ENCODE measurements around the gene ITM2B.
"Not testable (repeated sequence)": the region's sequence is repeated elsewhere in the genome, so short reads cannot be mapped to it uniquely, and the experiment has no call there.

GRCh38 chr13:48207207-48207606 lies 25.8 kb upstream of the ITM2B start:
- TF ChIP-seq CTCF, ZNF600, ZNF785, ZNF558, ZNF549 (tag by site-specific recombination; IDR thresholded peaks at IDR 0.05): not testable (repeated sequence)
- TF ChIP-seq SETDB1 (IDR thresholded peaks at IDR 0.05; ENCODE audit: insufficient read length, low read length), result peak; percentile 30

Measured in HEK293 (cell line).